ENCODE results near the gene CDH4. TPM values are rescaled to one million over a fixed set of nuclear protein-coding genes. Genes with fewer than 3 reads are reported as not detected.

Gene CDH4
- total and polyA plus RNA-seq, 9 of the 15 experiments (the other 6 are each of a cell fraction or from before 2014, with no cell fraction given): 0.04 TPM; not detected in 8

DNA sequence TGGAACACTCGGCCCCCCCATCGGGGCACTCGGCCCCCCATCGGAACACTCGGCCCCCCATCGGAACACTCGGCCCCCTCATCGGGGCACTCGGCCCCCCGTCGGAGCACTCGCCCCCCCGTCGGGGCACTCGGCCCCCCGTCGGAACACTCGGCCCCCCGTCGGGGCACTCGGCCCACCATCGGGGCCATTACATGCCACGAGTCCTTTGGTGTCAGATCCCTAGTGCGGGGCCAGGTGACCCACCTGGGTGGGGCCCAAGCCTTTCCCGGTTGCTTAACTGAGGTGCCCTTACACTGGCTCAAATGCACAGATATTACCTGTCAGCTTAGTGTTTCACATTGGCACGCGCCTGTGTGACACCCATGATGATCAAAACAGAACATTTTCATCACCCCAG lies 717.7 kb downstream of the CDH4 start (continued):
- TF ChIP-seq, protein P1, sequence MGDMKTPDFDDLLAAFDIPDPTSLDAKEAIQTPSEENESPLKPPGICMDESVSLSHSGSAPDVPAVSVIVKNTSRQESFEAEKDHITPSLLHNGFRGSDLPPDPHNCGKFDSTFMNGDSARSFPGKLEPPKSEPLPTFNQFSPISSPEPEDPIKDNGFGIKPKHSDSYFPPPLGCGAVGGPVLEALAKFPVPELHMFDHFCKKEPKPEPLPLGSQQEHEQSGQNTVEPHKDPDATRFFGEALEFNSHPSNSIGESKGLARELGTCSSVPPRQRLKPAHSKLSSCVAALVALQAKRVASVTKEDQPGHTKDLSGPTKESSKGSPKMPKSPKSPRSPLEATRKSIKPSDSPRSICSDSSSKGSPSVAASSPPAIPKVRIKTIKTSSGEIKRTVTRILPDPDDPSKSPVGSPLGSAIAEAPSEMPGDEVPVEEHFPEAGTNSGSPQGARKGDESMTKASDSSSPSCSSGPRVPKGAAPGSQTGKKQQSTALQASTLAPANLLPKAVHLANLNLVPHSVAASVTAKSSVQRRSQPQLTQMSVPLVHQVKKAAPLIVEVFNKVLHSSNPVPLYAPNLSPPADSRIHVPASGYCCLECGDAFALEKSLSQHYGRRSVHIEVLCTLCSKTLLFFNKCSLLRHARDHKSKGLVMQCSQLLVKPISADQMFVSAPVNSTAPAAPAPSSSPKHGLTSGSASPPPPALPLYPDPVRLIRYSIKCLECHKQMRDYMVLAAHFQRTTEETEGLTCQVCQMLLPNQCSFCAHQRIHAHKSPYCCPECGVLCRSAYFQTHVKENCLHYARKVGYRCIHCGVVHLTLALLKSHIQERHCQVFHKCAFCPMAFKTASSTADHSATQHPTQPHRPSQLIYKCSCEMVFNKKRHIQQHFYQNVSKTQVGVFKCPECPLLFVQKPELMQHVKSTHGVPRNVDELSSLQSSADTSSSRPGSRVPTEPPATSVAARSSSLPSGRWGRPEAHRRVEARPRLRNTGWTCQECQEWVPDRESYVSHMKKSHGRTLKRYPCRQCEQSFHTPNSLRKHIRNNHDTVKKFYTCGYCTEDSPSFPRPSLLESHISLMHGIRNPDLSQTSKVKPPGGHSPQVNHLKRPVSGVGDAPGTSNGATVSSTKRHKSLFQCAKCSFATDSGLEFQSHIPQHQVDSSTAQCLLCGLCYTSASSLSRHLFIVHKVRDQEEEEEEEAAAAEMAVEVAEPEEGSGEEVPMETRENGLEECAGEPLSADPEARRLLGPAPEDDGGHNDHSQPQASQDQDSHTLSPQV (IDR thresholded peaks at IDR 0.05): no peak

DNA sequence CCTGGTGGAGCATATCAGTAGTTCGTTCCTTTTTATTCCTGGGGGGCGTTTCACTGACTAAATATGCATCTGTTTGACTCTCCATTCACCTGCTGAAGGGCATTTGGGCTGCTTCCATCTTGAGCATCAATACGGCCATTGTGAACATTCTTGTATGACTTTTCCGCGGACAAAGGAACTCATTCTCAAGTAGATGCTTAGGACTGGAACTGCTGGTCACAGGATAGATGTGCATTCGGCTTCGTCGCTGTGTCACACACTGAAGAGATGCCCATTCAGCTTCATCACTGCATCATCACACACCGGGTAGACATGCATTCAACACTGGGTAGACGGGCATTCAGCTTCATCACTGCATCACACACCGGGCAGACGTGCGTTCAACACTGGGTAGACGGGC lies 718.3 kb downstream of the CDH4 start:
- H3K27ac ChIP-seq (ENCODE audit: extremely low read depth, low read depth, low read length): no peak overlapping the region
- H3K9me1 ChIP-seq (ENCODE audit: control insufficient read depth, insufficient read depth, low read length): no peaks in the 10 kb centered on the region
- in situ Hi-C loops (cut with MboI) (no loop called here), intact Hi-C loops (cut with micrococcal nuclease) (no loop called here)
- no peak overlapping the region for H3K4me3 ChIP-seq
- no peak for DNase-seq (ENCODE audit: extremely low read depth in 1 of 4, low spot score in 3 of 4)
- BruUV-seq (replicated peaks): no TSS peak
- H3K9me3 ChIP-seq (replicated peaks; ENCODE audit: control insufficient read depth, insufficient read depth, low read depth, low read length): no peaks in the 10 kb centered on the region
- CTCF ChIA-PET (ENCODE audit: low intra/inter-chr PET ratio): no interaction called here
- no peak overlapping the region for H3K9ac ChIP-seq (ENCODE audit: insufficient read depth in 1 of 2, low read depth in 2 of 2, low read length in 2 of 2)
- POLR2A ChIA-PET: no interaction called here
- H3K27me3 ChIP-seq (ENCODE audit: control insufficient read depth in 2 of 2, insufficient read depth in 2 of 2, low read length in 2 of 2): no peaks in the 10 kb centered on the region
- no peak overlapping the region for H3K4me2 ChIP-seq (ENCODE audit: insufficient read depth, low read length)
- TF ChIP-seq ZNF668 (CRISPR knock-in tag; IDR thresholded peaks at IDR 0.05): no peak
- no peak for TF ChIP-seq CBX2 (IDR thresholded peaks at IDR 0.05; ENCODE audit: insufficient read depth, low read length, poor library complexity, severe bottlenecking)
- TF ChIP-seq, protein P2, sequence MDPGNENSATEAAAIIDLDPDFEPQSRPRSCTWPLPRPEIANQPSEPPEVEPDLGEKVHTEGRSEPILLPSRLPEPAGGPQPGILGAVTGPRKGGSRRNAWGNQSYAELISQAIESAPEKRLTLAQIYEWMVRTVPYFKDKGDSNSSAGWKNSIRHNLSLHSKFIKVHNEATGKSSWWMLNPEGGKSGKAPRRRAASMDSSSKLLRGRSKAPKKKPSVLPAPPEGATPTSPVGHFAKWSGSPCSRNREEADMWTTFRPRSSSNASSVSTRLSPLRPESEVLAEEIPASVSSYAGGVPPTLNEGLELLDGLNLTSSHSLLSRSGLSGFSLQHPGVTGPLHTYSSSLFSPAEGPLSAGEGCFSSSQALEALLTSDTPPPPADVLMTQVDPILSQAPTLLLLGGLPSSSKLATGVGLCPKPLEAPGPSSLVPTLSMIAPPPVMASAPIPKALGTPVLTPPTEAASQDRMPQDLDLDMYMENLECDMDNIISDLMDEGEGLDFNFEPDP (CRISPR knock-in tag; IDR thresholded peaks at IDR 0.05): no peak
- no peak for TF ChIP-seq TAL1 (IDR thresholded peaks at IDR 0.05)
- TF ChIP-seq PHF21A (IDR thresholded peaks at IDR 0.05; ENCODE audit: borderline replicate concordance, low read depth): no peak
- TF ChIP-seq NFXL1 (CRISPR knock-in tag; IDR thresholded peaks at IDR 0.05): no peak
- TF ChIP-seq HIVEP1 (CRISPR knock-in tag; IDR thresholded peaks at IDR 0.05): no peak
- no peak for TF ChIP-seq MYBL2 (IDR thresholded peaks at IDR 0.05; ENCODE audit: low read depth)
- TF ChIP-seq MYBL2 (CRISPR knock-in tag; IDR thresholded peaks at IDR 0.05; ENCODE audit: borderline replicate concordance): no peak
- no peak for TF ChIP-seq ELF1 (tag; IDR thresholded peaks at IDR 0.05)
- TF ChIP-seq IFI16 (CRISPR knock-in tag; IDR thresholded peaks at IDR 0.05): no peak
- TF ChIP-seq NR2C2 (CRISPR knock-in tag; IDR thresholded peaks at IDR 0.05): no peak
- no peak for TF ChIP-seq NR2C2 (tag; IDR thresholded peaks at IDR 0.05)
- TF ChIP-seq SOX6 (IDR thresholded peaks at IDR 0.05): no peak
- no peak for TF ChIP-seq RBBP5 (IDR thresholded peaks at IDR 0.05; ENCODE audit: borderline replicate concordance, insufficient read depth, low read length, poor library complexity, severe bottlenecking)
- TF ChIP-seq NFIC (IDR thresholded peaks at IDR 0.05): no peak
- no peak for ATAC-seq
- no peaks in the 10 kb centered on the region for H4K20me1 ChIP-seq (replicated peaks; ENCODE audit: control insufficient read depth, insufficient read depth, low read length)
- no peak overlapping the region for H2AFZ ChIP-seq (ENCODE audit: low read depth, low read length)
- FAIRE-seq: no peak
- H3K79me2 ChIP-seq (ENCODE audit: control insufficient read depth, insufficient read depth, low read length): no peaks in the 10 kb centered on the region
- WGBS (ENCODE audit: insufficient coverage, low coverage, missing lambda C conversion rate): 59% methylated on average over 10 of the region's 14 CpGs
- peaks cover 0 to 14% of the 10 kb centered on the region in 2 experiments; a peak in 2 of 5 replicates for H3K4me1 ChIP-seq (replicated peaks in 1 of 2; ENCODE audit: control insufficient read depth in 2 of 2, insufficient read depth in 2 of 2, low read length in 2 of 2)
- peaks cover 22% of the 10 kb centered on the region; the same call in 1 of the 3 replicates for H3K36me3 ChIP-seq (ENCODE audit: control insufficient read depth, insufficient read depth, low read length)
